H7 (cell line): ENCODE measurements around the gene VOPP1. TPM values are rescaled to one million over a fixed set of nuclear protein-coding genes. Genes with fewer than 3 reads are reported as not detected.
A peak's percentile ranks its signal among the peaks of the same experiment; 100 is the strongest.

Experiments used
- DNase-seq: peaks from one replicate; pipeline ENCODE4 v3.0.0; 2012
- H3K27me3 ChIP-seq: 2 replicates; pipeline ENCODE4 v1.6.0; 2011; ENCODE audit warnings: mild to moderate bottlenecking, low read length; ENCODE audit not compliant: control insufficient read depth, insufficient read depth
- H3K36me3 ChIP-seq: replicated peaks from 2 replicates; pipeline ENCODE4 v1.5.1; 2011; ENCODE audit warnings: low read length; ENCODE audit not compliant: control insufficient read depth, insufficient read depth
- H3K4me3 ChIP-seq: 2 replicates; pipeline ENCODE4 v1.5.1; 2011; ENCODE audit warnings: low read depth, mild to moderate bottlenecking, control low read depth, low read length, moderate library complexity; ENCODE audit not compliant: insufficient read depth
- total RNA-seq: library from RNA; depleted of rRNA; stranded (reverse); fragments of >200 nt; shearing (Covaris generic); gene quantifications from 2 replicates; pipeline ENCODE4 v1.2.3, GENCODE V29; 2014

VOPP1 gene
- total RNA-seq, 1 experiment from 2014 or later = 103 TPM

- H3K4me3 ChIP-seq = no peak overlapping the region
- H3K36me3 ChIP-seq = no peaks in the 10 kb centered on the region
- DNase-seq = peak; percentile 36
- H3K27me3 ChIP-seq = no peaks in the 10 kb centered on the region
These were observed 132.7 kb downstream of the VOPP1 start for GRCh38 chr7:55439627-55440026.

GRCh38 chr7:55438757-55439525 lies 133.4 kb downstream of the VOPP1 start:
- DNase-seq = peak; percentile 53
- H3K27me3 ChIP-seq = no peaks in the 10 kb centered on the region
- H3K4me3 ChIP-seq = no peak overlapping the region
- no peaks in the 10 kb centered on the region for H3K36me3 ChIP-seq

GRCh38 chr7:55438085-55438756 lies 134.1 kb downstream of the VOPP1 start:
- Histone ChIP-seq H3K36me3 (no peaks in the 10 kb centered on the region), H3K27me3 (no peaks in the 10 kb centered on the region)
- peak; percentile 39 for DNase-seq

GRCh38 chr7:55437375-55437774 lies 134.9 kb downstream of the VOPP1 start:
- H3K27me3 ChIP-seq = no peaks in the 10 kb centered on the region
- no peak for DNase-seq
- no peak overlapping the region for H3K4me3 ChIP-seq
- H3K36me3 ChIP-seq = no peaks in the 10 kb centered on the region

More at GRCh38 chr7:55438085-55438756, 134.1 kb downstream of the VOPP1 start:
- H3K4me3 ChIP-seq = no peak overlapping the region

GRCh38 chr7:55436457-55436856 lies 135.8 kb downstream of the VOPP1 start:
- no peaks in the 10 kb centered on the region for H3K36me3 ChIP-seq
- no peak overlapping the region for H3K4me3 ChIP-seq
- no peaks in the 10 kb centered on the region for H3K27me3 ChIP-seq
- no peak for DNase-seq

GRCh38 chr7:55435466-55435865 lies 136.8 kb downstream of the VOPP1 start:
- H3K27me3 ChIP-seq = no peaks in the 10 kb centered on the region
- no peaks in the 10 kb centered on the region for H3K36me3 ChIP-seq
- H3K4me3 ChIP-seq = no peak overlapping the region
- DNase-seq = no peak

GRCh38 chr7:55432939-55433784 lies 139.1 kb downstream of the VOPP1 start:
- Histone ChIP-seq H3K4me3 (no peak overlapping the region), H3K36me3 (no peaks in the 10 kb centered on the region), H3K27me3 (no peaks in the 10 kb centered on the region)
- DNase-seq = peak; percentile 77

- H3K4me3 ChIP-seq = no peak overlapping the region
- no peaks in the 10 kb centered on the region for H3K27me3 ChIP-seq
- DNase-seq = no peak
- no peaks in the 10 kb centered on the region for H3K36me3 ChIP-seq
These were observed 139.8 kb downstream of the VOPP1 start for GRCh38 chr7:55432506-55432905.

GRCh38 chr7:55431898-55432297 lies 140.4 kb downstream of the VOPP1 start:
- no peak for DNase-seq

GRCh38 chr7:55429835-55430499 lies 142.3 kb downstream of the VOPP1 start:
- no peak for DNase-seq
- no peak overlapping the region for H3K4me3 ChIP-seq
- no peaks in the 10 kb centered on the region for H3K27me3 ChIP-seq
- H3K36me3 ChIP-seq = no peaks in the 10 kb centered on the region

More at GRCh38 chr7:55431898-55432297, 140.4 kb downstream of the VOPP1 start:
- Histone ChIP-seq H3K36me3 (no peaks in the 10 kb centered on the region), H3K4me3 (no peak overlapping the region), H3K27me3 (no peaks in the 10 kb centered on the region)

GRCh38 chr7:55427800-55428199 lies 144.5 kb downstream of the VOPP1 start:
- Histone ChIP-seq H3K4me3 (no peak overlapping the region), H3K27me3 (no peaks in the 10 kb centered on the region), H3K36me3 (no peaks in the 10 kb centered on the region)
- peak; percentile 50 for DNase-seq

GRCh38 chr7:55427342-55427741 lies 145.0 kb downstream of the VOPP1 start:
- no peaks in the 10 kb centered on the region for H3K27me3 ChIP-seq
- no peaks in the 10 kb centered on the region for H3K36me3 ChIP-seq
- DNase-seq = no peak
- H3K4me3 ChIP-seq = no peak overlapping the region

GRCh38 chr7:55426676-55427075 lies 145.6 kb downstream of the VOPP1 start:
- DNase-seq = peak; percentile 61
- no peaks in the 10 kb centered on the region for H3K27me3 ChIP-seq
- H3K36me3 ChIP-seq = no peaks in the 10 kb centered on the region
- no peak overlapping the region for H3K4me3 ChIP-seq

- Histone ChIP-seq H3K4me3 (no peak overlapping the region), H3K36me3 (no peaks in the 10 kb centered on the region), H3K27me3 (no peaks in the 10 kb centered on the region)
- DNase-seq = no peak
These were observed 147.1 kb downstream of the VOPP1 start for GRCh38 chr7:55425141-55425752.
